Gastrocnemius medialis (tissue), 4 donors: ENCODE results near the gene C10orf53. TPM values are rescaled to one million over a fixed set of nuclear protein-coding genes. Genes with fewer than 3 reads are reported as not detected.

Experiments
- ATAC-seq, 2 donors: fragments of 150-250 bp; one replicate each; pipeline ENCODE4 v1.9.1; 2016
- DNase-seq, 2 donors: peaks; one replicate each; pipeline ENCODE4 v3.0.0-alpha.2; 2019
- H3K27ac ChIP-seq, 4 donors: fragments of 200-600 bp; sonication (generic); 1 replicate in 1 of 4; 2 replicates in 3 of 4; pipeline ENCODE4 v1.5.1; 2016 to 2018; ENCODE audit warnings: mild to moderate bottlenecking in 2 of 4, moderate library complexity in 1 of 4
- H3K27me3 ChIP-seq, 3 donors: fragments of 200-600 bp; sonication (generic) in 2 of 3; 1 replicate in 1 of 3; 2 replicates in 2 of 3; pipeline versions ENCODE4 v1.5.1 to v1.6.0; 2016 to 2019; ENCODE audit warnings: mild to moderate bottlenecking in 1 of 3, moderate library complexity in 1 of 3
- H3K36me3 ChIP-seq, 2 donors: fragments of 200-600 bp; sonication (generic) in 1 of 2; one replicate each; pipeline ENCODE4 v1.5.1; 2017 to 2018
- H3K4me1 ChIP-seq, 2 donors: fragments of 200-600 bp; sonication (generic) in 1 of 2; one replicate each; pipeline ENCODE4 v1.5.1; 2016 to 2017; ENCODE audit warnings: mild to moderate bottlenecking in 2 of 2
- H3K4me3 ChIP-seq, 4 donors: fragments of 200-600 bp; sonication (generic) in 3 of 4; 1 replicate in 1 of 4; 2 replicates in 3 of 4; pipeline ENCODE4 v1.5.1; 2016 to 2019; ENCODE audit warnings: mild to moderate bottlenecking in 2 of 4
- H3K9me3 ChIP-seq, 3 donors: fragments of 200-600 bp; sonication (generic) in 2 of 3; 1 replicate in 1 of 3; 2 replicates in 2 of 3; pipeline ENCODE4 v1.5.1; 2016 to 2019
- POLR2A ChIP-seq, 2 donors: fragments of 450-650 bp; IDR thresholded peaks; one replicate each; pipeline ENCODE4 v1.6.1; 2017; ENCODE audit warnings: antibody characterized with exemption in 2 of 2, mild to moderate bottlenecking in 2 of 2, moderate library complexity in 2 of 2
- in situ Hi-C, 4 donors: fragments of 200-750 bp; cut with MboI; loops; one replicate each; pipeline versions ENCODE4 v1.15.0 to v1.8.0; 2017; ENCODE audit warnings: low sequenced_read_pairs in 4 of 4
- intact Hi-C: fragments of 100-400 bp; cut with DNase I; formaldehyde crosslinking; loops from one replicate; pipeline ENCODE4 v1.15.1; 2023; ENCODE audit warnings: low total_unique reads
- total RNA-seq, 4 donors: library from RNA; depleted of rRNA; stranded (reverse); fragments of >200 nt; gene quantifications; one replicate each; pipeline versions ENCODE4 v1.1.0 to v1.2.3, GENCODE V29; 2016
- TF ChIP-seq, protein P1 (sequence below), 5 experiments: fragments of 450-650 bp in 3 of 5; fragments of 200-600 bp in 2 of 5; sonication (generic) in 2 of 5; IDR thresholded peaks in 4 of 5; conservative IDR thresholded peaks in 1 of 5; 1 replicate in 4 of 5; 2 replicates in 1 of 5; pipeline ENCODE4 v1.5.1; 2016 to 2019; ENCODE audit warnings: antibody characterized with exemption in 5 of 5, mild to moderate bottlenecking in 3 of 5, moderate library complexity in 3 of 5

The C10orf53 gene
- total RNA-seq, 4 donors from 2014 or later: not detected

DNA sequence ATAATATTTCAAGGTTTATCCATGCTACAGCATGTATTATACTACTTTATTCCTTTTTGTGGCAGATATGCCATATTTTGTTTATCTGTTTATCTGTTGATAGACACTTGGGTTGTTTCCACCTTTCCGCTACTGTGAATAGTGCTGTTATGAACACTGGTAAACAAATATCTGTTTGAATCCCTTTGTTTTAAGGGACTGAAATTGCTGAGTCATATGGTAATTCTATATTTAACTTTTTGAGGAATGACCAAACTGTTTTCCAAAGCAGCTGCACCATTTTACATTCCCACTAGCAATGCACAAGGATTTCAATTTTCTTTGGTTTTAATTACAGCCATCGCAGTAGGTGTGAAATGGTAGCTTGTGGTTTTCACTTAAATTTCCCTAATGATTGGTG is 3.4 kb downstream of the C10orf53 start:
- no peak overlapping the region for H3K27ac ChIP-seq
- no peak overlapping the region for H3K4me3 ChIP-seq
- DNase-seq (no peak), ATAC-seq (no peak)
- H3K4me1 ChIP-seq: no peaks in the 10 kb centered on the region
- H3K36me3 ChIP-seq: no peaks in the 10 kb centered on the region
- peaks cover 0 to 17% (median 8%) of the 10 kb centered on the region in 3 donors for H3K27me3 ChIP-seq
- TF ChIP-seq POLR2A (IDR thresholded peaks at IDR 0.05): no peak
- TF ChIP-seq, protein P1, sequence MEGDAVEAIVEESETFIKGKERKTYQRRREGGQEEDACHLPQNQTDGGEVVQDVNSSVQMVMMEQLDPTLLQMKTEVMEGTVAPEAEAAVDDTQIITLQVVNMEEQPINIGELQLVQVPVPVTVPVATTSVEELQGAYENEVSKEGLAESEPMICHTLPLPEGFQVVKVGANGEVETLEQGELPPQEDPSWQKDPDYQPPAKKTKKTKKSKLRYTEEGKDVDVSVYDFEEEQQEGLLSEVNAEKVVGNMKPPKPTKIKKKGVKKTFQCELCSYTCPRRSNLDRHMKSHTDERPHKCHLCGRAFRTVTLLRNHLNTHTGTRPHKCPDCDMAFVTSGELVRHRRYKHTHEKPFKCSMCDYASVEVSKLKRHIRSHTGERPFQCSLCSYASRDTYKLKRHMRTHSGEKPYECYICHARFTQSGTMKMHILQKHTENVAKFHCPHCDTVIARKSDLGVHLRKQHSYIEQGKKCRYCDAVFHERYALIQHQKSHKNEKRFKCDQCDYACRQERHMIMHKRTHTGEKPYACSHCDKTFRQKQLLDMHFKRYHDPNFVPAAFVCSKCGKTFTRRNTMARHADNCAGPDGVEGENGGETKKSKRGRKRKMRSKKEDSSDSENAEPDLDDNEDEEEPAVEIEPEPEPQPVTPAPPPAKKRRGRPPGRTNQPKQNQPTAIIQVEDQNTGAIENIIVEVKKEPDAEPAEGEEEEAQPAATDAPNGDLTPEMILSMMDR (IDR thresholded peaks at IDR 0.05 in 4 of 5, conservative IDR thresholded peaks at IDR 0.05 in 1 of 5): no peak
- peaks cover 0 to 10% (median 0%) of the 10 kb centered on the region in 3 donors for H3K9me3 ChIP-seq
- intact Hi-C loops (no loop called here), in situ Hi-C loops (no loop called here)

DNA sequence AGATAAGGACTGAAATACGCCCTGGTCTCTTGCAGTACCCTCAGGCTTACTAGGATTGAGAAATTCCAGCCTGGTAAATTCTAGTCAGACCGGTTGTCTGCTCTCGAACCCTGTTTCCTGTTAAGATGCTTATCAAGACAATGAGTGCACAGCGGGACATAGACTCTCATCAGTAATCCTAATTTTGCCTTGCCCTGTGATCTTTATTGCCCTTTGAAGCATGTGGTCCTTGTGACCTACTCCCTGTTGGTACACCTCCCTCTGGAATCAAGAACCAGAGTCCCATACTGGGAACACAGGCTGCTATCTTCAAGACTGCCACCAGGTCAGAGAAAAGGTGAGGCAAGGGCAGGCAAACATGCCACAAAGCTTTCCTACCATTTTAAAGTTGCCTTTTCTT is 7.2 kb downstream of the C10orf53 start:
- no peak overlapping the region for H3K27ac ChIP-seq
- ATAC-seq: no peak
- intact Hi-C loops: no loop called here
- H3K4me3 ChIP-seq: no peak overlapping the region
- peaks cover 0 to 7% (median 0%) of the 10 kb centered on the region in 3 donors for H3K9me3 ChIP-seq
- no peak for DNase-seq
- no peak for TF ChIP-seq POLR2A (IDR thresholded peaks at IDR 0.05)
- TF ChIP-seq, protein P1 (IDR thresholded peaks at IDR 0.05 in 4 of 5, conservative IDR thresholded peaks at IDR 0.05 in 1 of 5): no peak
- H3K27me3 ChIP-seq: peaks cover 6 to 16% (median 6%) of the 10 kb centered on the region in 3 donors
- H3K36me3 ChIP-seq: no peaks in the 10 kb centered on the region
- H3K4me1 ChIP-seq: no peaks in the 10 kb centered on the region
- in situ Hi-C loops: no loop called here

DNA sequence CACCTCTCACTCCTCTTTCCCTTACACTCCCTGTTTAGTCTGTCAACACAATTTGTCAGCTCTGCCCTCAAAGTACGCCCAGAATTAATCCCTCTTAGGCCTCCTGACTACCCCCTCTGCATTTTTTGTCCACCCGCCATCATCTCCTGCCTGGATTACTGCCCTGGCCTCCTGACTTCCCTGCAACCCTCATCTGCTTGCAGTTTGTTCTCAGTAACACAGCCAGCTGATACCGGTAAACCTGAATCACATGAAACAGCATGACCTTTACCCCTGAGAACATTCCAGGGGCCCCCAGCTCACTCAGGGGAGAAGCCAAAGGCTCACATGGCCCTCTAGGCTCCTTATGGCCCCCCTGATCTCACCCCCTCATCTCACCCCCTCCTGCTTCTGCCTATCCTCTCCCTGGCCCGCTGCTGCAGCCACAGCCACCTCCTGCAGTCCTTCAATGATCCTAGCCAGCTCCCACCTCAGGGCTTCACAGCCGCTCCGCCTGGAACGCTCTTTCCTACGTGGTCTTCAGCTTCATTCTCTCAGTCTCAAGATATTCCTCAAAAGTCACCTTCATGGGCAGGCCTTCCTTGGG is 8.9 kb downstream of the C10orf53 start:
- no peak overlapping the region for H3K4me3 ChIP-seq
- no peak overlapping the region for H3K27ac ChIP-seq
- H3K4me1 ChIP-seq: no peaks in the 10 kb centered on the region
- DNase-seq (no peak), ATAC-seq (no peak)
- intact Hi-C loops: no loop called here
- TF ChIP-seq, protein P1 (IDR thresholded peaks at IDR 0.05 in 4 of 5, conservative IDR thresholded peaks at IDR 0.05 in 1 of 5): no peak
- TF ChIP-seq POLR2A (IDR thresholded peaks at IDR 0.05): no peak
- in situ Hi-C loops: no loop called here
- H3K27me3 ChIP-seq: peaks cover 6 to 23% (median 10%) of the 10 kb centered on the region in 3 donors
- no peaks in the 10 kb centered on the region for H3K36me3 ChIP-seq
- no peaks in the 10 kb centered on the region for H3K9me3 ChIP-seq

DNA sequence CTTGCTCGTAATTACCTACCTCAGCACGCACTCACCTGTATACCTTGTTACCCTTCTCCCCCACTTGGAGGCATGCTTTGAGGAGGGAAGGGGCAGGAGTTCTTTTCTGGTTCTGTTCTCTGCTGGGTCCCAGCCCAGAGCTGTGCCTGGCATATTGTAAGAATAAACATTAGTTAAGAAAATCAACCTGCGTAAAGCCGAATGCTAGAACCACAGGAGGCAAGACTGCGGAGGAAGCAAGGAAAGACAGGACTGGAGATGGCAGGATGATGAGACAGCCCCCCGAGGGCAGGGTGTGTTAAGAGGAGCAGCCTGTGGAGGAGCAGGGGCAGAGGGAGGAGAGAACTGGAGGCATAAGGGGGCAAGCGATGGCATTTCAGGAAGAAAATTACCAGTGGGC is 9.5 kb downstream of the C10orf53 start:
- H3K4me3 ChIP-seq: no peak overlapping the region
- H3K36me3 ChIP-seq: no peaks in the 10 kb centered on the region
- no peaks in the 10 kb centered on the region for H3K4me1 ChIP-seq
- no peak for DNase-seq
- ATAC-seq: no peak
- no peak overlapping the region for H3K27ac ChIP-seq
- in situ Hi-C loops: no loop called here
- intact Hi-C loops: no loop called here
- H3K9me3 ChIP-seq: no peaks in the 10 kb centered on the region
- no peak for TF ChIP-seq POLR2A (IDR thresholded peaks at IDR 0.05)
- TF ChIP-seq, protein P1 (IDR thresholded peaks at IDR 0.05 in 4 of 5, conservative IDR thresholded peaks at IDR 0.05 in 1 of 5): no peak
- peaks cover 6 to 23% (median 13%) of the 10 kb centered on the region in 3 donors for H3K27me3 ChIP-seq
